HepG2 (cell line): ENCODE measurements around the gene MCRIP2. TPM values are rescaled to one million over a fixed set of nuclear protein-coding genes. Genes with fewer than 3 reads are reported as not detected.

Experiments used
- CBX1 ChIP-seq: IDR thresholded peaks from one replicate; pipeline ENCODE4 v1.6.1; 2016; ENCODE audit warnings: antibody characterized with exemption, low read depth
- DNMT3B ChIP-seq: conservative IDR thresholded peaks from 2 replicates; pipeline ENCODE4 v1.6.1; 2016; ENCODE audit warnings: missing biosample characterization, control low read depth
- GPBP1L1 ChIP-seq: sonication (generic); formaldehyde crosslinking; IDR thresholded peaks from 2 replicates; pipeline ENCODE4 v1.5.0; 2020; ENCODE audit warnings: mild to moderate bottlenecking, missing genetic modification reagents
- HNRNPUL1 ChIP-seq: fragments of 200-400 bp; formaldehyde crosslinking; IDR thresholded peaks from 2 replicates; pipeline ENCODE4 v1.6.1; 2017; ENCODE audit warnings: low read depth, mild to moderate bottlenecking, low read length, moderate library complexity
- HOXA5 ChIP-seq: sonication (generic); formaldehyde crosslinking; IDR thresholded peaks from 2 replicates; pipeline ENCODE4 v1.4.0; 2020; ENCODE audit warnings: missing genetic modification reagents
- KDM4B ChIP-seq: sonication (generic); formaldehyde crosslinking; IDR thresholded peaks from 2 replicates; pipeline ENCODE4 v1.4.0; 2020; ENCODE audit warnings: missing genetic modification reagents
- MAFG ChIP-seq: sonication (generic); formaldehyde crosslinking; IDR thresholded peaks from 2 replicates; pipeline ENCODE4 v1.5.1; 2020; ENCODE audit warnings: mild to moderate bottlenecking, missing genetic modification reagents
- MEIS2 ChIP-seq: sonication (generic); formaldehyde crosslinking; IDR thresholded peaks from 2 replicates; pipeline ENCODE4 v1.9.0; 2021; ENCODE audit warnings: mild to moderate bottlenecking, missing genetic modification reagents
- MYNN ChIP-seq: sonication (generic); formaldehyde crosslinking; IDR thresholded peaks from 2 replicates; pipeline ENCODE4 v1.4.0; 2020; ENCODE audit warnings: mild to moderate bottlenecking, low read depth, missing genetic modification reagents
- NFE2L2 ChIP-seq: fragments of 150-350 bp; IDR thresholded peaks from 2 replicates; pipeline ENCODE4 v1.6.1; 2014; ENCODE audit warnings: low read length
- ONECUT2 ChIP-seq: sonication (generic); formaldehyde crosslinking; IDR thresholded peaks from 2 replicates; pipeline ENCODE4 v1.4.0; 2020; ENCODE audit warnings: missing genetic modification reagents
- TBL1XR1 ChIP-seq: fragments of 150-350 bp; IDR thresholded peaks from 2 replicates; pipeline ENCODE4 v1.6.1; 2014; ENCODE audit warnings: borderline replicate concordance, low read length; ENCODE audit not compliant: partially characterized antibody
- TMF1 ChIP-seq: sonication (generic); formaldehyde crosslinking; IDR thresholded peaks from 2 replicates; pipeline ENCODE4 v1.8.1; 2022; ENCODE audit warnings: low read depth, missing genetic modification reagents
- U2AF1 ChIP-seq: fragments of 200-400 bp; formaldehyde crosslinking; optimal IDR thresholded peaks from 2 replicates; pipeline ENCODE3; 2017; ENCODE audit warnings: mild to moderate bottlenecking, low read depth, low read length
- UBTF ChIP-seq: sonication (generic); formaldehyde crosslinking; IDR thresholded peaks from 2 replicates; pipeline ENCODE4 v1.4.0; 2020; ENCODE audit warnings: mild to moderate bottlenecking, missing genetic modification reagents
- ZBTB33 ChIP-seq: sonication (generic); formaldehyde crosslinking; IDR thresholded peaks from 2 replicates; pipeline ENCODE4 v1.4.0; 2020; ENCODE audit warnings: missing genetic modification reagents
- ZC3H13 ChIP-seq: sonication (generic); formaldehyde crosslinking; IDR thresholded peaks from 2 replicates; pipeline ENCODE4 v1.8.1; 2023; ENCODE audit warnings: mild to moderate bottlenecking, missing genetic modification reagents, moderate library complexity
- ZFP36L1 ChIP-seq: sonication (generic); formaldehyde crosslinking; IDR thresholded peaks from 2 replicates; pipeline ENCODE4 v1.8.0; 2022; ENCODE audit warnings: mild to moderate bottlenecking, missing genetic modification reagents, moderate library complexity
- ZFP36L2 ChIP-seq: sonication (generic); formaldehyde crosslinking; IDR thresholded peaks from 2 replicates; pipeline ENCODE4 v1.4.0; 2020; ENCODE audit warnings: missing genetic modification reagents
- ZNF264 ChIP-seq: sonication (generic); formaldehyde crosslinking; IDR thresholded peaks from 2 replicates; pipeline ENCODE4 v1.4.0; 2020; ENCODE audit warnings: missing genetic modification reagents
- ZNF343 ChIP-seq: sonication (generic); formaldehyde crosslinking; IDR thresholded peaks from 2 replicates; pipeline ENCODE4 v1.4.0; 2020; ENCODE audit warnings: mild to moderate bottlenecking, missing genetic modification reagents
- ZNF775 ChIP-seq: sonication (generic); formaldehyde crosslinking; IDR thresholded peaks from 2 replicates; pipeline ENCODE4 v1.4.0; 2020; ENCODE audit warnings: missing genetic modification reagents, mild to moderate bottlenecking, moderate library complexity, borderline replicate concordance
- polyA plus RNA-seq, 8 experiments: library from polyadenylated mRNA; depleted of rRNA in 3 of 8; stranded (reverse) in 7 of 8; unstranded in 1 of 8; fragments of >200 nt; fragmentation: Illumina TruSeq in 4 of 8; extraction: Trizol in 4 of 8; gene quantifications; 2 replicates each; pipeline versions ENCODE4 v1.2.1 to v1.2.3, GENCODE V29; 2011 to 2016; ENCODE audit warnings: low read depth in 4 of 8, missing spikeins in 1 of 8, mixed read lengths in 1 of 8; ENCODE audit not compliant: insufficient read depth in 1 of 8
- total RNA-seq, 5 experiments: library from RNA; depleted of rRNA; stranded (reverse); fragments of >200 nt; fragmentation: Illumina TruSeq; extraction: Trizol; gene quantifications; 2 replicates each; pipeline ENCODE4 v1.2.3, GENCODE V29; 2016; ENCODE audit warnings: low read depth in 1 of 5
- TF ChIP-seq, protein P1 (sequence below): sonication (generic); formaldehyde crosslinking; IDR thresholded peaks from 2 replicates; pipeline ENCODE4 v1.5.0; 2020; ENCODE audit warnings: mild to moderate bottlenecking, missing genetic modification reagents

MCRIP2 gene
- total and polyA plus RNA-seq, 2 of the 13 experiments (the other 11 are each of a cell fraction or from before 2014, with no cell fraction given), result 39.6 to 76.7 TPM

DNA sequence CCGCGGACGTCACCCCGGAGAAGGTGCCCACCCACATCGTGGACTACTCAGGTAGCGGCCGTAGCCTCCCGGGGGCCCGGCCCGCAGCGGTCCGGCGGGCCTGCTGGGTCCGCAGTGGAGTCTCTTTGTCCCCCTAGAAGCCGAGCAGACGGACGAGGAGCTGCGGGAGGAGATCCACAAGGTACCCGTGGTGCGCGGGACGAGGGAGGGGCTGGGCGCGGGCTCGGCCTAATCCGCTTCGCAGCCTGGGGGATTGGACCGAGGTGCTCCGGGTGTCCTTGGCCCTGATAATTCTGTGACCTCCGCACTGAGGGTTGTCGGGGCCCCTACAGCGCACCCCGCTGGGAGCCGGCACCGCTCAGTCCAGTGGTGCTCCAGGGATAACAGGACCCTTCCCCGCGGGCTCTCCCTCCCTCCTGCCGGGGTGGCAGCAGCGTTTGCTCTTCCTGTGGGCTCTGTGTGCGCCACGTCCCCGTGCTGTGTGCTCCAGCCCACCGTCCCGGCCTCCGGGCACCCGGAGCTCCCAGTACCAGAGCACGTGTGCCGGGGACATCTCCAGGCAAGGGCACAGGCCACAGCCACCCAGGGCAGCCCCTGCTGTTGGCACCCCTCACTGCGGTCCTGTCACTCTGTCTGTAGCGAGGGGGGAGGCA lies 27.0 kb downstream of the MCRIP2 start (continued):
- TF ChIP-seq HNRNPUL1 (no peak), ZC3H13 (no peak), TMF1 (CRISPR knock-in tag) (no peak), TBL1XR1 (no peak), ZNF775 (CRISPR knock-in tag) (no peak), ZFP36L1 (no peak), KDM4B (no peak), CBX1 (no peak), MAFG (CRISPR knock-in tag) (no peak), U2AF1 (no peak), UBTF (CRISPR knock-in tag) (peak; percentile 36), NFE2L2 (no peak), ONECUT2 (CRISPR knock-in tag) (no peak), ZBTB33 (CRISPR knock-in tag) (no peak), DNMT3B (CRISPR knock-in tag) (no peak), GPBP1L1 (CRISPR knock-in tag) (no peak), ZNF264 (CRISPR knock-in tag) (no peak), MEIS2 (CRISPR knock-in tag) (no peak), MYNN (CRISPR knock-in tag) (no peak), HOXA5 (CRISPR knock-in tag) (no peak), ZNF343 (CRISPR knock-in tag) (no peak), ZFP36L2 (no peak)
- TF ChIP-seq, protein P1, sequence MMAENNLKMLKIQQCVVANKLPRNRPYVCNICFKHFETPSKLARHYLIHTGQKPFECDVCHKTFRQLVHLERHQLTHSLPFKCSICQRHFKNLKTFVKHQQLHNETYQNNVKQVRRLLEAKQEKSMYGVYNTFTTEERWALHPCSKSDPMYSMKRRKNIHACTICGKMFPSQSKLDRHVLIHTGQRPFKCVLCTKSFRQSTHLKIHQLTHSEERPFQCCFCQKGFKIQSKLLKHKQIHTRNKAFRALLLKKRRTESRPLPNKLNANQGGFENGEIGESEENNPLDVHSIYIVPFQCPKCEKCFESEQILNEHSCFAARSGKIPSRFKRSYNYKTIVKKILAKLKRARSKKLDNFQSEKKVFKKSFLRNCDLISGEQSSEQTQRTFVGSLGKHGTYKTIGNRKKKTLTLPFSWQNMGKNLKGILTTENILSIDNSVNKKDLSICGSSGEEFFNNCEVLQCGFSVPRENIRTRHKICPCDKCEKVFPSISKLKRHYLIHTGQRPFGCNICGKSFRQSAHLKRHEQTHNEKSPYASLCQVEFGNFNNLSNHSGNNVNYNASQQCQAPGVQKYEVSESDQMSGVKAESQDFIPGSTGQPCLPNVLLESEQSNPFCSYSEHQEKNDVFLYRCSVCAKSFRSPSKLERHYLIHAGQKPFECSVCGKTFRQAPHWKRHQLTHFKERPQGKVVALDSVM (CRISPR knock-in tag), result no peak
